HepG2 (cell line): ENCODE data around the gene SREBF1. TPM values are rescaled to one million over a fixed set of nuclear protein-coding genes. Genes with fewer than 3 reads are reported as not detected.

Experiments used
- HIC2 ChIP-seq: sonication (generic); formaldehyde crosslinking; IDR thresholded peaks from 2 replicates; pipeline ENCODE4 v1.9.0; 2022; ENCODE audit warnings: low read depth, missing genetic modification reagents
- NFRKB ChIP-seq: fragments of 450-650 bp; IDR thresholded peaks from 2 replicates; pipeline ENCODE4 v1.6.1; 2017
- PHF20 ChIP-seq: sonication (generic); formaldehyde crosslinking; IDR thresholded peaks from 2 replicates; pipeline ENCODE4 v1.5.0; 2020; ENCODE audit warnings: mild to moderate bottlenecking, missing genetic modification reagents
- ZKSCAN8 ChIP-seq: IDR thresholded peaks from 2 replicates; pipeline ENCODE4 v1.6.1; 2016; ENCODE audit warnings: borderline replicate concordance, missing genetic modification reagents, missing compliant biosample characterization
- ZNF234 ChIP-seq: sonication (generic); formaldehyde crosslinking; conservative IDR thresholded peaks from 2 replicates; pipeline ENCODE4 v1.5.1; 2020; ENCODE audit warnings: mild to moderate bottlenecking, missing genetic modification reagents
- ZNF407 ChIP-seq: sonication (generic); formaldehyde crosslinking; IDR thresholded peaks from one replicate; pipeline ENCODE4 v1.5.1; 2020; ENCODE audit warnings: mild to moderate bottlenecking, missing genetic modification reagents; ENCODE audit errors: not compliant biosample characterization
- polyA plus RNA-seq, 8 experiments: library from polyadenylated mRNA; depleted of rRNA in 3 of 8; stranded (reverse) in 7 of 8; unstranded in 1 of 8; fragments of >200 nt; fragmentation: Illumina TruSeq in 4 of 8; extraction: Trizol in 4 of 8; gene quantifications; 2 replicates each; pipeline versions ENCODE4 v1.2.1 to v1.2.3, GENCODE V29; 2011 to 2016; ENCODE audit warnings: low read depth in 4 of 8, missing spikeins in 1 of 8, mixed read lengths in 1 of 8; ENCODE audit not compliant: insufficient read depth in 1 of 8
- total RNA-seq, 5 experiments: library from RNA; depleted of rRNA; stranded (reverse); fragments of >200 nt; fragmentation: Illumina TruSeq; extraction: Trizol; gene quantifications; 2 replicates each; pipeline ENCODE4 v1.2.3, GENCODE V29; 2016; ENCODE audit warnings: low read depth in 1 of 5

The SREBF1 gene
- total and polyA plus RNA-seq, 2 of the 13 experiments (the other 11 are each of a cell fraction or from before 2014, with no cell fraction given): 34.3 to 38.0 TPM

- TF ChIP-seq ZNF407 (CRISPR knock-in tag) (no peak), PHF20 (CRISPR knock-in tag) (no peak), ZNF234 (no peak), NFRKB (no peak), HIC2 (CRISPR knock-in tag) (no peak), ZKSCAN8 (CRISPR knock-in tag) (no peak)
- TF ChIP-seq, all 625 proteins: peak for 0
These were observed 20.7 kb upstream of the SREBF1 start (continued) for GRCh38 chr17:17857496-17857895.
